IPS DF 19.7 (cell line): ENCODE data around the gene ALS2CL.
"Not testable (repeated sequence)": the region's sequence is repeated elsewhere in the genome, so short reads cannot be mapped to it uniquely, and the experiment has no call there.

Experiments
- DNase-seq: peaks from one replicate; pipeline ENCODE4 v3.0.0-alpha.2; 2013; ENCODE audit warnings: low read depth, low spot score

The ALS2CL gene, protein sequence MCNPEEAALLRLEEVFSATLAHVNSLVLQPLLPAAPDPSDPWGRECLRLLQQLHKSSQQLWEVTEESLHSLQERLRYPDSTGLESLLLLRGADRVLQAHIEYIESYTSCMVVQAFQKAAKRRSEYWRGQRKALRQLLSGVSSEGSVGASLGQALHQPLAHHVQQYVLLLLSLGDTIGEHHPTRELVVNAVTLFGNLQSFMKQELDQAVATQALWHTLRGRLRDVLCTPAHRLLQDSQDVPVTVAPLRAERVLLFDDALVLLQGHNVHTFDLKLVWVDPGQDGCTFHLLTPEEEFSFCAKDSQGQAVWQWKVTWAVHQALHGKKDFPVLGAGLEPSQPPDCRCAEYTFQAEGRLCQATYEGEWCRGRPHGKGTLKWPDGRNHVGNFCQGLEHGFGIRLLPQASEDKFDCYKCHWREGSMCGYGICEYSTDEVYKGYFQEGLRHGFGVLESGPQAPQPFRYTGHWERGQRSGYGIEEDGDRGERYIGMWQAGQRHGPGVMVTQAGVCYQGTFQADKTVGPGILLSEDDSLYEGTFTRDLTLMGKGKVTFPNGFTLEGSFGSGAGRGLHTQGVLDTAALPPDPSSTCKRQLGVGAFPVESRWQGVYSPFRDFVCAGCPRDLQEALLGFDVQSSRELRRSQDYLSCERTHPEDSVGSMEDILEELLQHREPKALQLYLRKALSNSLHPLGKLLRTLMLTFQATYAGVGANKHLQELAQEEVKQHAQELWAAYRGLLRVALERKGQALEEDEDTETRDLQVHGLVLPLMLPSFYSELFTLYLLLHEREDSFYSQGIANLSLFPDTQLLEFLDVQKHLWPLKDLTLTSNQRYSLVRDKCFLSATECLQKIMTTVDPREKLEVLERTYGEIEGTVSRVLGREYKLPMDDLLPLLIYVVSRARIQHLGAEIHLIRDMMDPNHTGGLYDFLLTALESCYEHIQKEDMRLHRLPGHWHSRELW

DNA sequence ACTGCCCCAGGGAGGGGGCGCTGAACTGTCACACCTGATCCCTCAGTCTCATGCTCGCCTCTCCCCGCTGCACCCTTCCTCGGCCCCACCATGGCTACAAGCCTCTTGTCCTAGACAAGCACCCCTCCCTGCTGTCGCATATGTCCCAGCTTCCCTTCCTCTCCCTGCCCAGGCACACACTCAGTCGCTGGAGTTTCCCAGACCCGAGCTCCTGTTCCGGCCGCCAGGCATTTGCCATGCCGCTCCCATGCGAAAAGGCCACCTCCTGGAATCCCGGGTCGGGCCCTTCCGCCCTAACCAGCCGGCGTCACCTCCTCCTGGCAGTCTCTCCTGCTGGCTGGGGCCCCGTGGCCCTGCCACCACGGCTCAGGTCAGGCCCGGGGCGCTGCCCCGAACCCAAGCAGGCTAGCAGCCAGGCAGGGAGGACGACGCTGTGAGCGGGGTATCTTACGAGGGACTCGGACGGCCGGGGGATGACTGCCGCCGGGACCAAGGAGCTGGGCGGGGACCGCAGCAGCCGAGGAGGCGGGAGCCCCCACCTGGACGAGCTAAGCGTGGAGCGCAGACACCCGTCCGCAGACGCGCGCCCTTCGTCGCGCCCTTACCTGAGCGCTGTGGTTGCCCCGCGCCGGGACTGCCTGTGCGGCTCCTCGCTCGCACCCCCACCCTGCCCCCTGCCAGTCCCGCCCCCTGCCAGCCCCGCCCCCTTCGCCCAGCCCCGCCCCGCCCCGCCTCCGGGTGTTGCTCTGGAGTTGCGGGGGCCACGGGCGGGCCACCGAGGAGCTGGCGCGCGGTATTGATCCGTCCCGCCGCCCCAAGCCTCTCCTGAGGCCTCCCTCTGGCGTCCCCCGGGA, at the start of gene ALS2CL:
Gene ALS2CL (minus strand): TSS at position 642 of the 854 bp plus-strand sequence. CDS start 4,239 bp downstream, outside the sequence.
- DNase-seq: no peak

DNA sequence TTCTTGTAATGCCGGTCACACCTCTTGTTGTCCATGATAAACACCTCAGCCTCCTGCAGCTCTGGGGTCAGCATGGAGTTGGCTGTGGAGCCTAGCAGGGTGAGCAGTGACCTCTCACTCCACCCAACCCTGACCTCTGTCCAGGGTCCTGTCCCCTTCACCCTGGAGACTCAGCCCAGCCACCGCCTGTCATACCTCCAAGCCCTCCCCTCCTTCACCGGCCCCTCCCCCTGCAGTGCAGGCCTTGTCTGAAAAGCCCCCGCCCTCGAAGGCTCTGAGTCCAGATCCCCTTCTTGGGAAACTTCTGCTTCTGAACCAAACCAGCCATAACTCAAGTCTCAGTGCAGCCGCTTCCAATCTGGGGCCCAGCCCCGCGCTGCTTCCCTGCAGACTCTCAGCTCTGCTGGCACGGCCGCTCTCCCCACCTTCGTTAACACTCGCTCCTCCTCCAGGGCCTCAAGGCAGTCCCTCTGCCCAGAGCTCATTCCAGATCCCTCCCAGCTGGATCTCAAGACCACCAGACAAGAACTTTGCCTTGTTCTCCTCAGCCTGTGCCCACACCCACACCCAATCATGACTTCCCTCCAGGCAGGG, 49.6 kb upstream of the ALS2CL start:
- no peak for DNase-seq

DNA sequence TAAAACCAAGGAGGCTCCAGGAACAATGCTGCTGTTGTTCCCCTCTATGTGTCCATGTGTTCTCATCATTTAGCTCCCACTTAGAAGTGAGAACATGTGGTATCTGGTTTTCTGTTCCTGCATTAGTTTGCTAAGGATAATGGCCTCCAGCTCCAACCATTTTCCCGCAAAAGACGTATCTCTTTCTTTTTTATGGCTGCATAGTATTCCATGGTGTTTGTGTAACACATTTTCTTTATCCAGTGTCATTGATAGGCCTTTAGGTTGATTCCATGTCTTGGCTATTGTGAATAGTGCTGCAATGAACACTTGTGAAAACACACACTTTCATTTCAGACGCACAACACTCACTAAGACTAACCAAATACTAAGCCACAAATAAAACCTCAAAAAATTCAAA, 46.1 kb upstream of the ALS2CL start:
- DNase-seq: not testable (repeated sequence)

DNA sequence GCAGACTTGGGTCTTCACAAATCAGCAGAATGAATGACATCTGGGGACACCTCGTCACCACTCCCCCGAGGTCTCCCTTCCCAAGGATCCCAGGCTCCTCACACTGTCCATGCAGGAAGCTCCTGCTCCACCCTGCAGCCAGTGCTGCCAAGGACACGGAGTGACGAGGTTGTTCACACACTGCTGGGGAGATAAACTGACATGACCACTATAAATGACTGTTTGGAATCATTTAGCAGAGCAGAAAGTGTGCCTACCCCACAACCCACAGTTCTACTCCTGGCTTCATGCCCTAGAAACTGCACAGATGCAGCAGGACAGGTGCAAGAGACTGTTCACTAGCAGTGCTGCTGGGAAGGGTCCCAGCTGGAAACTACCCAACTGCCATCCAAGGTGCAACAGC, 43.9 kb upstream of the ALS2CL start:
- no peak for DNase-seq

DNA sequence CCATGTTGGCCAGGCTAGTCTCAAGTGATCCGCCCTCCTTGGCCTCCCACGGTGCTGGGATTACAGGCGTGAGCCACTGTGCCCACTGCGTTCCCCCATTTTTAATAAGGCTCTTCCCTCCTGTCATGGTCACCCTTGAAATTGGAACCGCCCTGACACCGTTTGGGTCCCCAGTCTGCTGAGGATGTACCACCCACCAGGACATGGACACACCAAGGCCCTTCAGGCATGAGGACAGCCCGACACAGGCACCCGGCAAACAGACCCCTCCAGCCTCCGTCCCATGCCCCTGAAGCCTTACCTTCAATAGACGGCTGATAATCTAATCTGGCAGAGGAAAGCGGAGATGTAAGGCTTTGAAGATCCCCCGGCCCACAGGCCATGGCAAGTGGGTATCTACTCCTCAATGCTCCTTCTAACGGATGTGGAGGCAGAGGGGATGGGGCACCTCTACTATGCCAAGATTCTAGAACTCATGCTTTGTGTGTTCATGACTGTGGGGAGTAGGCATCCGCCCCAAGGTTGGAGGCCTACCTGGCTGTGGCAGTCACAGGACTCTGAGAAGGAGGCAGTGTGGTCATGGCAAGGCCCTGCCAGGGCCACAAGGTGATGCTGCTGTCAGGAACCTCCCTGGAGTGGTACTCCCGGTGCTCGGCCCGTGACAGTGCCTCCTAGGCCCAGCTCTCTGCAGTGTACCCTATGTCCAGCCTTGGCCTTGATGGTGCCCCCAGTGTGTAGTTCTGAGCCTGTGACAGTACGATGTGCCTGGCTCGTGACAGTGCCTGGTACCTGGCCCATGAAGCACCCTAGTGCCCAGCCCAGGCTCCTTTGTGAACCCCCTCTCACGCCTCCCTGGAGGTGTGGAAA, 42.8 kb upstream of the ALS2CL start:
- DNase-seq: no peak

DNA sequence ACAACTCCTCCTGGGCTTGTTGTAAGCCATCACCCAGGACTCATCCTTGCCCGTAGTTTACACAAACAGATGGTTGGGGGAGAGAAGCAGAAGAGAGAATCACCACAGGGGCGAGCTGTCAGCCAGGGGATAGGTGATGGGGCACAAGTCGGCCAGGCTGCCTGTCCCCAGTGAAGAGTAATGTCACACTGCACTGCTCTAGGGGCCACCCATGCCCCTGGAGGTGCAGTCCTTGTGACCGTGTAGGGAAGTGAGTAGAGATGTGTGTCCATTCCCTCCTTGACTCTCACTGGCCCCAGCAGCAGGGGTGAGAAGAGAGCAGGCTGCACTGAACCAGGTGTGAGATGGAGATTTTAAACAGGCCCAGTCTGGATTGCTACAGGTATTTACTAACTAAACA, 41.3 kb upstream of the ALS2CL start:
- DNase-seq: no peak

DNA sequence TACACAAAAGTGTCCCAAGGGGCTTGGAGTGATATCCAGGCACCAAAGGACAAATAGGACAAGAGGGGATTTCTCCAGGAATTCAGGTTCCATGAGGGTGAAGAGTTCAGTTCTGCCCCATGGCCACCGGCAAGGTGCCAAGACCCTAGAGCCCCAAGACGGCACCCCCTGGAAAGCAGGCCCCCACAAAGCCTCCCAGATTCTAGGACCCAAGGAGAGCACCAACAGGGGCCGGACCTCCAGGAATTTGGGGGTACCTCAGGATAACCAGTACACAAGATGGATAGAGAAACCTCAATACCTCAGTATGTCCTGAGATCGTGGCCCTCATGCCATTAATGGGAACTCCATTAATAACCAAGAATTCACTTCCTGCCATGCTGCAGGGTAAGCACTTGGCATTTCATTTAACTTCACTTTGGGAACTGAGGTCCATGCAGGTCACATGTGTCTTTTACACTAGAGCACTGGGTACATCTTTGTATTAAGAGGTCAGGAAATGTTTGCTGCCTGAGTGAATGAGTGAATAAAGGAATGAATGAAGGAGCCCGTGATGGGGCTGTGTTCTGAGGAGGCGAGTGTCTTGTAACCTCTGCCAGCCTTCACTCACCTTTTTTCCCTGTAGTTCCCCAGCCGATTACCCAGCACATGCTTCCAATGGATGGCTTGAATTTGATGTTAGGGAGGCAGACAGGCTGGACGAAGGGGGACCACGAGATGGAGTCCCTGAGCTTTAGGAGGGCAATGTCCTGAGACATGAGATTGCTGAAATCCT, 39.7 kb upstream of the ALS2CL start:
- DNase-seq: no peak

DNA sequence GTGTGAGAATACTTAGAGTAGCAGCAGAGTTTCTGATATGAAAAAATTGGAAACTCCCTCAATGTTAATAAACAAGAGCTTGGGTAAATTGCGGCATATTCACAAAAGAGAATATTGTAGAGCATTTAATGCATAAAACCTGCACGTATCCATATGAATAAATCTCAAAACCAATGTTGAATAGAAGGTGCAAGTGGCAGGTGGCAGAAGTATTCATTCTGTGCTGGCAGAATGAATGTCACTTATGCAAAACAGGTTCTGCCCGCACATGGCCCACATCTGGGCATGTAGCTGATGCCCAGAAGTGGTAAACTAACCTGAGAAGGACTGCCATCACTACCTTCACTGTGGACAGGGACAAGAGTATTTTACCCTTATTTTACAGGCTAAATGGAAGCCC, 38.3 kb upstream of the ALS2CL start:
- DNase-seq: no peak

DNA sequence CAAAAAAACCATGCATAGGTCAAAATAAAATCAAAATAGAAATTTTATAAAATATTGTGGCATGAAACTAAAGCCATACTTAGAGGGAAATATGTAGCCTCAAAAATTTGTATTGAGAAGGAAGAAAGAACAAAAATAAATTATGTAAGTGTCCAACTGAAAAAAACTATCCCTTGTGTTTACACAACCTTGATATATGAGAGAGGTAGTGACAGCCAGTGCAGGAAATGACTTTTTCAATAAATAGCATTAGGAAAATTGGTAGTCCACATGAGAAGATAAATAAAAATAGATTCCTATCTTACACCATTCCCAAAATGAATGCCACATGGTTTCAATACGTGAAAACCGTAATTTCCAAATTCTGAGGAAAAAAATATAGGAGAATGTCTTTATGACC, 37.3 kb upstream of the ALS2CL start:
- no peak for DNase-seq

DNA sequence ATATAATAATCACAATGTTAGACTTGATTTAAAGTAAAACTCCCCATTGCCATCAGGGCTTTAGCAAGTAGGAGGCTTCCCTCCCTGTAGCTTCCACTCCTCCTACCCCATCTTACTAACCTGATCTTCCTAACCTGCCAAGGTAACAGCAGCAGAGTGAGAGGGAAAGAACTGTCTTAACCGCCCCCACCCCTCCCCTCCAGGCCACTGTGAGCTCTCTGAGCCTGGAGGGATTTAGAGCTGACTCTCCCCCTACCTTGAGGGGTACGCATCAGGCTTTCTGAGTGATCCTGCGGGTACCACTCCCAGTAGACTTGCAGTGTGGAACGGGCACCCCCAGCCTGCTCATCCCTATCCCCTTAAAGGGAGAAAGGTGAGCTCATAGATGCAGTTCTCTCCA, 35.6 kb upstream of the ALS2CL start:
- DNase-seq: no peak

DNA sequence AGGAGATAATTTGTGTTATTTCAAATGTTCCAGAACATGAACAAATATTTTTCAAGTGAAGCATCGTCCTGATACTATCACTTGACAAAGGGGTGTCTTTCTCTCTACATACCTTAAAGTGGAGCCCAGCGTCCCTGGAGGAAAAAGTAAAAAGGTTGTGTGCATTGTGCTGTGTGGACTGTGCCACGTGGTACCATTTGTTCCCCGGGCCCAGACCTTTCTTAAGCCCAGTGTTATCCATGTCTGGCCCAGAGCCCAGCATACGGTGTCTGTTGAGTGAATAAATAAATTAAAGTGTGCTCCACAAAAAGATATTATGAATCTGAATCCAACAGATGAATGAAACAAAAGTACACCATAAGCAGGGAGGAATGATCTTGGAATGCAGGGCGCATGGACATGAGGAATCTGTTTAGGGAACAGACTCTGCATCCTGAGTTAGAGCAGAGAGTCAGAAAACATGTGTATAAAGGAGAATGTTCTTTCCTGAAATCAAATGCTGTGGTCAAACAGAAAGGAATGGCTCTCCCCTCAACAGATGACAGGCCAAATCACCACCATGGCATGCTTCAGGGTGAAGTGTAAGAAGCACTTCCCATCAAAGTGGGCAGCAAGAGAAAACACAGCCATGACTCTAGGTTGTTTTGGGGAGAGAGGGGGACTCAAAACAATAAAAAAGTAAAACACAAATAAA, 32.3 kb upstream of the ALS2CL start:
- DNase-seq: no peak

DNA sequence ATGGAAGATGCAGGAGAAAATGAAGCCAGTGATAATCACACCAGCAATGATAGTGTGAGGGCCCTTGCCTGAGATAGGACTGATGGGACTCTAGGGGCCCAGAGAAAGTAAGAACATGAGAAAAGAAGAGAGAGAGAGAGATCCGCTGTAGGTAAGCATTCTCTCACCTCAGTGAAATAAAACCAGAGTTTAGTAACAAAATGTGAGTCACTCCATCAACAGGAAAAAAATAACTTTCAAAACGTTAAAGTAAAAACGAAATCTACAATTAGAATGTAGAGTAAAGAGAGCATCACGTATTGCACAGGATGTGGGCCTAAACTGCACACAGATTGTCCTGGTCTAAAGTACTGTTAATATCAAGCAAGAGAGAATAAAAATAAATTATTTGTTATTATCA, 30.9 kb upstream of the ALS2CL start:
- no peak for DNase-seq

DNA sequence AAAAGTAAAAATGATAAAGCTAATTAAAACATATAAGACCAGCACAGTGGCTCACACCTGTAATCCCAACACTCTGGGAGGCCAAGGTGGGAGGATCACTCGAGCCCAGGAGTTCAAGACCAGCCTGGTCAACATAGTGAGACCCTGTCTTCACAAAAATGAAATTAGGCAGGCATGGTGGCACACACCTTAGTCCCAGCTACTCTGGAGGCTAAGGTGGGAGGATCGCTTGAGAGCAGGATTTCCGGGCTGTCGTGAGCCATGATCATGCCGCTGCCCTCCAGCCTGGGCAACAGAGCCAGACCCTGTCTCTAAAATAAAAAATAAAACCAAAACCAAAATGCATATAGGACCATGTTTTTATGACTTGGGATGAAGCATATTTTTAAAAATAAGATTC, 29.0 kb upstream of the ALS2CL start:
- DNase-seq: no peak

DNA sequence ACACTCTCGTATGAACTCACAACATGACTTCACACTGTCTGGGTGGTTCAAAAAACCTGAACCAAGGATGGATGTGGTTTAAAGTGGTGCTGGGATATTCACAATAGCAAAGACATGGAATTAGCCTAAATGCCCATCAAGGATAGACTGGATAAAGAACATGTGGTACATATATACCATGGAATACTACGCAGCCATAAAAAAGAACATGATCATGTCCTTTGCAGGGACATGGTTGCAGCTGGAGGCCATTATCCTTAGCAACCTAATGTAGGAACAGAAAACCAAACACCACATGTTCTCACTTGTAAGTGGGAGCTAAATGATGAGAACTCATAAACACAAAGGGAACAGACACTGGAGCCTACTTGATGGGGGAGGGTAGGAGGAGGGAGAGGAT, 27.5 kb upstream of the ALS2CL start:
- DNase-seq: no peak

DNA sequence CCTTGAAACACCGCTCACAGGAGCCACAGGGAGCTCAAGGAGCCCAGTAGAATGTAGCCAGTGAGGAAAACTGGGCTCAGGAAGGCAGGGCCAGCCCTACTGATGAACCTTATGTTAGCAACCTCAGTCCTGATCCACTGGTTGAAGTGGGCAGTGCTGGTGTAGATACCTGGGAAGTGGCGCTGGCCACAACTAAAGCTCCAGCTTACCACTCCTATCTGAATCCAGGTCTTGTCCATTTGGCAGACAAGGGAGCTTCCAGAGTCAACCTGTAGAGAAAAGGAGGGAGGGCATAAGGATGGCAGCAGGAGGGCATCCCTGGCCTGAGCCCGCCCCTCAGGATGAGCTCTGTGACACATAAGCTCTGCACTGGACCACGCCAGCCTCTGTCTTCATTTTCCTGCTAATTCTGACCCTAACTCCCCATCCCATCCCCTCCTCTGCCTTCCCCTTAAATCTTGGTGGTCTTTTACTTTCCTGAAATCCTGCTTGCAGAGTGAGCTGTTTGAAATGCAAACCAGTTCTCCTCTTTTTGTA, 26.3 kb upstream of the ALS2CL start:
- no peak for DNase-seq

DNA sequence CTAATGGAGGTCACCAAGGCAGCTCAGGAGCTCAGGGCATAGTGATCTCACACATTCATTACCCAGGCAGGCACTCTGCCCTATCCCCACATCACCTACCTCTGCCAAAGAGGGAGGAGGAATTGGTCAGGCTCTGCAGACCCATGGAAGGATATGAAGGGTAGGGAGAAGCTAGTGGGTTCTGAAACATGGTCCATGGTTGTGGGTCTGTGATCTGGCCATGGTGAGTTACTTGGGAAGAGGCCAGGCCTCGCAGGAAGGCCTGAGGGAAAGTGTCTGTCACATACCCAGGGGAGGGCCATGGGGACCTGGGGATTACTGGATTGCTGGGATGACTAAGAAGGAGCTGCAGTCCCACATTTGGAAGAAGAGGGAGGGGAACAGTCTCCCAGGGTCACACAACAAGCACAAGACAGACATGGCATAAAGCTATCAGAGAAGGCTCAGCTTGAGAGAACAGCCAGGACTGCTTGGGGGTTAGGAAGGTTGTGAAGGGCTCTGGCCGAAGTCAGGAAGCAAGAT, 25.6 kb upstream of the ALS2CL start:
- no peak for DNase-seq

DNA sequence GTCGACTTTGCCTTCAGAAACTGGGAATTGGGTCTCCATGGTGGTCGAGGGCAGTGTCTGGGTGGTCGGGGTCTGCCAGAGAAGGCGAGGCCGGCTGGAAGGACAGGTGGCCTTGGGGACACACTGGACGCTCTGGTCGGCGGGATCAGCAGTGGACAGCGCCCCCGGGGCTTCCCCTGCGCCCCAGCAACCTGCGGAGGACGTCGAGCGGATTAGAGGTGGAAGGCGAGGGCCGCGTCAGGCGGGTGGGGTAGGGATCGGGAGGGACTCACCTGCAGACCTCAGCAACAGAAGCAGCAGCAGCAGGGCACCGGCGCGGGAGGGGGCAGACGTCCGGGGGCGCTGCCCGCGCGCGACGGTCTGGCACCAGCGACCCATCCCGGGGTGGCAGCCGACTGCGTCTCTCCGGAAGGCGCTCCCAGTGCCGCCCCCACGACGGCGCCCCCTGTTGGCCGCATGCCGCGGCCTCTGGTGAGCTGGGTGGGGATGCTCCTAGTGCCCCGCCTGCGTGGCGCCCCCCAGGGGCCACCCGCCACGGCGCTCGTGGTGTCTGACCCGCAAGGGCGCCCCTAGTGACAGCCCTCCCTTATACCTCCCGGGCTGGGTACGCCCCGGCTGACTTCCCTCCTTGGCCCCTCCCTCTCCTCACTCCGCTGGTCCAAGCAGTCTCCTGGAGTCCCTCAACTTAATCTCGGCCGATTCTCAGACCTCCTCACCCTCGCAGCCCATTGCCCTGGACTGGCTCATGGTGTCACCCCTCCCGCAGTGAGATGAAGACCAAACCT, 24.2 kb upstream of the ALS2CL start, which contains the start of gene PRSS50:
Gene PRSS50 (minus strand): TSS at position 423 of the 785 bp plus-strand sequence. CDS start 45 bp downstream, at position 378.
- no peak for DNase-seq
